NB4 (cell line): ENCODE data around the gene KRTAP1-4.

Experiments used
- POLR2A ChIP-seq: IDR thresholded peaks from 2 replicates; pipeline ENCODE4 v1.6.1; 2011; ENCODE audit warnings: mild to moderate bottlenecking; ENCODE audit not compliant: insufficient read length; ENCODE audit errors: extremely low read depth
- TF ChIP-seq, protein P1 (sequence below): IDR thresholded peaks from one replicate; pipeline ENCODE4 v1.5.1; 2012; ENCODE audit warnings: low read depth, low read length
- TF ChIP-seq, protein P2 (sequence below): IDR thresholded peaks from 2 replicates; pipeline ENCODE4 v1.6.1; 2011; ENCODE audit warnings: low read depth, low read length

DNA sequence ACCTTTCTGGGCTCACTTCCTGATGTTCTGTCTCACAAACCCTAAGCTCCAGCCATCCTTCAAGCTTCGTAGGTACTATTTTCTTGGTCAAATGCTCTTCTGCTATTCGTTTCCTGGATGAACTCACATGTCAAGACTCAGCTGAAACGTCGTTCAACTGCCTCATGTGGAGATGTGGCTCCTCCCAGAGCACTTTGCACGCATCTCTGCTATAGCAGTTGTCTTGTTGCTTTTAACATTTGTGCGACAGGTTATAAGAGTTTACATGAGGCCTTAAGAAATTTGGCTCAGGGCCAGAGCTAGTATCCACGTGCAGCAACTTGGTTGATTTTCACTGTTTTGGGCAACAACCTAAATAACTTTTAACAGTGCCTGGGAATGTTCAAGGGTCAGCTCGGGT lies 43.1 kb downstream of the KRTAP1-4 start:
- no peak for TF ChIP-seq POLR2A
- TF ChIP-seq, protein P1, sequence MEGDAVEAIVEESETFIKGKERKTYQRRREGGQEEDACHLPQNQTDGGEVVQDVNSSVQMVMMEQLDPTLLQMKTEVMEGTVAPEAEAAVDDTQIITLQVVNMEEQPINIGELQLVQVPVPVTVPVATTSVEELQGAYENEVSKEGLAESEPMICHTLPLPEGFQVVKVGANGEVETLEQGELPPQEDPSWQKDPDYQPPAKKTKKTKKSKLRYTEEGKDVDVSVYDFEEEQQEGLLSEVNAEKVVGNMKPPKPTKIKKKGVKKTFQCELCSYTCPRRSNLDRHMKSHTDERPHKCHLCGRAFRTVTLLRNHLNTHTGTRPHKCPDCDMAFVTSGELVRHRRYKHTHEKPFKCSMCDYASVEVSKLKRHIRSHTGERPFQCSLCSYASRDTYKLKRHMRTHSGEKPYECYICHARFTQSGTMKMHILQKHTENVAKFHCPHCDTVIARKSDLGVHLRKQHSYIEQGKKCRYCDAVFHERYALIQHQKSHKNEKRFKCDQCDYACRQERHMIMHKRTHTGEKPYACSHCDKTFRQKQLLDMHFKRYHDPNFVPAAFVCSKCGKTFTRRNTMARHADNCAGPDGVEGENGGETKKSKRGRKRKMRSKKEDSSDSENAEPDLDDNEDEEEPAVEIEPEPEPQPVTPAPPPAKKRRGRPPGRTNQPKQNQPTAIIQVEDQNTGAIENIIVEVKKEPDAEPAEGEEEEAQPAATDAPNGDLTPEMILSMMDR: no peak
- TF ChIP-seq, protein P2, sequence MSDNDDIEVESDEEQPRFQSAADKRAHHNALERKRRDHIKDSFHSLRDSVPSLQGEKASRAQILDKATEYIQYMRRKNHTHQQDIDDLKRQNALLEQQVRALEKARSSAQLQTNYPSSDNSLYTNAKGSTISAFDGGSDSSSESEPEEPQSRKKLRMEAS: no peak
